ENCODE results near the gene LILRB5. TPM values are rescaled to one million over a fixed set of nuclear protein-coding genes. Genes with fewer than 3 reads are reported as not detected.
"Not testable (repeated sequence)": the region's sequence is repeated elsewhere in the genome, so short reads cannot be mapped to it uniquely, and the experiment has no call there.

The LILRB5 gene
- total and polyA plus RNA-seq, 2 of the 4 experiments (the other 2 are of a cell fraction), result not detected

DNA sequence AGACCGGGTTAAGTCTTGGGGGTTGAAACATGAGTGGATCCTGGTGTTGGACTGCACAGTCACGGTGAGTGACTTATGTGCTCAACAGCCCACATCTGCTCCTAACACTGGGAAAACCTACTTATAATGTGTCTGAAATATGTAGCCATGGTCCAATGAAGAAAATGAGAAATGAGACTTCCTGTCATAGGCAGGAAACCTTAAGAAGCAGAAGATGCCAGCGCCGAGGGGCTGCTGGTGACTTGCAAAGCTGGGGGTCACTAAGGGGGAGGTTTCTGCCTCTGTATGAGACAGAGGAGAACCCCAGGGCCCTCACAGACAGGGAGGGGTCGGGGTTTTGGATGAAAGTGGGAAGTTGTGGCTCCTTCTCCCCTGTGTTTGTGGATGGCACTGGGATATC lies 15.1 kb upstream of the LILRB5 start:
- BruUV-seq (replicated peaks); H4K5ac ChIP-seq (ENCODE audit: low read depth, low read length); POLR2A ChIA-PET (ENCODE audit: unreplicated experiment); H2BK120ac ChIP-seq (ENCODE audit: low read depth, low read length); H2AFZ ChIP-seq (replicated peaks; ENCODE audit: low read length, poor library complexity); H3K79me1 ChIP-seq (ENCODE audit: low read depth in 1 of 2, low read length in 2 of 2); H2AK5ac ChIP-seq (ENCODE audit: low read depth, low read length); H3K9ac ChIP-seq (ENCODE audit: low read depth, low read length); H3K14ac ChIP-seq (replicated peaks; ENCODE audit: low read depth, low read length); intact Hi-C loops (cut with micrococcal nuclease); ATAC-seq (ENCODE audit: low read depth); H2BK5ac ChIP-seq (ENCODE audit: low read depth, low read length, poor library complexity, severe bottlenecking); H3K27me3 ChIP-seq (ENCODE audit: control insufficient read depth, insufficient read depth, low read length); H3K4me2 ChIP-seq (ENCODE audit: low read depth, low read length); H3K4ac ChIP-seq (ENCODE audit: low read depth, low read length); H3K4me1 ChIP-seq (ENCODE audit: control insufficient read depth, insufficient read depth, low read length); H3K36me3 ChIP-seq (ENCODE audit: control insufficient read depth, insufficient read depth, low read length); H3K27ac ChIP-seq (ENCODE audit: insufficient read depth, low read length); CTCF ChIA-PET; H2BK20ac ChIP-seq (ENCODE audit: low read depth, low read length); H2BK15ac ChIP-seq (ENCODE audit: low read depth, low read length); H4K8ac ChIP-seq (ENCODE audit: low read depth in 2 of 2, low read length in 2 of 2); H3K9me3 ChIP-seq (ENCODE audit: control insufficient read depth, insufficient read depth, low read length); DNase-seq; H3K4me3 ChIP-seq (ENCODE audit: insufficient read depth, low read depth, low read length); H3K23ac ChIP-seq (ENCODE audit: low read depth, low read length); H4K91ac ChIP-seq (ENCODE audit: insufficient read depth, low read depth, low read length); H3K18ac ChIP-seq (ENCODE audit: low read depth, low read length); H2AK9ac ChIP-seq (replicated peaks; ENCODE audit: low read depth, low read length, poor library complexity); H3K56ac ChIP-seq (ENCODE audit: extremely low read depth, insufficient read depth, low read length); dilution Hi-C loops (cut with HindIII; ENCODE audit: low sequenced_read_pairs, unreplicated experiment); H4K20me1 ChIP-seq (ENCODE audit: insufficient read depth, low read length); in situ Hi-C loops (cut with MboI; ENCODE audit: low sequenced_read_pairs); H3K9me1 ChIP-seq (ENCODE audit: insufficient read depth, low read length): not testable (repeated sequence)
- WGBS, 2 experiments (ENCODE audit: extremely low coverage in 2 of 2, insufficient read length in 1 of 2), result 90% methylated on average over 2 of the region's 5 CpGs; no CpG with 5 or more reads in 1 of the 2 experiments

DNA sequence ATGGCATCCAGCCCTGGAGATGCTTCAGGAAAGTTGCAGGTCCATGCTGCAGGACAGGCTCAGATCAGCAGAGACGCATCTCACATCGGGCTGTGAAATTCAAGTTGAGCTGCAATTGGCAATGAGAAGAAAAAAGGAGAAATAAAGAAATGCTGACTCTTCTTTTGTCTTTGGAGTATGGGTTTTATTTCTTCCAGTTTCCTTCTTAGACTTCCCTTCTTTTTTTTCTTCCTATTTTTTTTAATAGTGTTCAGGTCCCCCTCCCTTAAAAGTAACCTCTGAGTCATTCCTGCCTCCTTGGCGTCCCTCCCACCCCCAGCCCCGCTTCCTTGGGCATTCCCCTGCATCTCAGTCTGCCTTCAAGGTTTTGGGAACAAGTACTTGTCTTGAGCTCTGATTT lies 14.5 kb upstream of the LILRB5 start:
- H2AK9ac ChIP-seq (replicated peaks; ENCODE audit: low read depth, low read length, poor library complexity); H4K20me1 ChIP-seq (ENCODE audit: insufficient read depth, low read length); H3K14ac ChIP-seq (replicated peaks; ENCODE audit: low read depth, low read length); H2BK20ac ChIP-seq (ENCODE audit: low read depth, low read length); H3K23ac ChIP-seq (ENCODE audit: low read depth, low read length); H3K4ac ChIP-seq (ENCODE audit: low read depth, low read length); H3K9ac ChIP-seq (ENCODE audit: low read depth, low read length); dilution Hi-C loops (cut with HindIII; ENCODE audit: low sequenced_read_pairs, unreplicated experiment); ATAC-seq (ENCODE audit: low read depth); H3K9me3 ChIP-seq (ENCODE audit: control insufficient read depth, insufficient read depth, low read length); H4K91ac ChIP-seq (ENCODE audit: insufficient read depth, low read depth, low read length); H3K4me1 ChIP-seq (ENCODE audit: control insufficient read depth, insufficient read depth, low read length); H2AK5ac ChIP-seq (ENCODE audit: low read depth, low read length); H3K9me1 ChIP-seq (ENCODE audit: insufficient read depth, low read length); H3K79me1 ChIP-seq (ENCODE audit: low read depth in 1 of 2, low read length in 2 of 2); H4K5ac ChIP-seq (ENCODE audit: low read depth, low read length); H4K8ac ChIP-seq (ENCODE audit: low read depth in 2 of 2, low read length in 2 of 2); CTCF ChIA-PET; intact Hi-C loops (cut with micrococcal nuclease); H3K27me3 ChIP-seq (ENCODE audit: control insufficient read depth, insufficient read depth, low read length); H2BK120ac ChIP-seq (ENCODE audit: low read depth, low read length); H3K4me2 ChIP-seq (ENCODE audit: low read depth, low read length); POLR2A ChIA-PET (ENCODE audit: unreplicated experiment); BruUV-seq (replicated peaks); H3K27ac ChIP-seq (ENCODE audit: insufficient read depth, low read length); H2BK5ac ChIP-seq (ENCODE audit: low read depth, low read length, poor library complexity, severe bottlenecking); H3K4me3 ChIP-seq (ENCODE audit: insufficient read depth, low read depth, low read length); in situ Hi-C loops (cut with MboI; ENCODE audit: low sequenced_read_pairs); H3K18ac ChIP-seq (ENCODE audit: low read depth, low read length); DNase-seq; H3K36me3 ChIP-seq (ENCODE audit: control insufficient read depth, insufficient read depth, low read length); H2AFZ ChIP-seq (replicated peaks; ENCODE audit: low read length, poor library complexity); H2BK15ac ChIP-seq (ENCODE audit: low read depth, low read length); H3K56ac ChIP-seq (ENCODE audit: extremely low read depth, insufficient read depth, low read length): not testable (repeated sequence)
- WGBS, 2 experiments (ENCODE audit: extremely low coverage in 2 of 2, insufficient read length in 1 of 2), result no CpG with 5 or more reads among the region's 4 CpGs
